Activated CD8-positive, alpha-beta memory T cell treated with anti-CD3 and anti-CD28 coated beads, Interleukin-2, amount 50 U/mL, for 4 hours (primary cell): ENCODE data around the gene SMC5.
"Not testable (repeated sequence)": the region's sequence is repeated elsewhere in the genome, so short reads cannot be mapped to it uniquely, and the experiment has no call there.

Source experiments
- DNase-seq: peaks from one replicate; pipeline ENCODE4 v3.0.0-alpha.2; 2020

SMC5 gene

DNA sequence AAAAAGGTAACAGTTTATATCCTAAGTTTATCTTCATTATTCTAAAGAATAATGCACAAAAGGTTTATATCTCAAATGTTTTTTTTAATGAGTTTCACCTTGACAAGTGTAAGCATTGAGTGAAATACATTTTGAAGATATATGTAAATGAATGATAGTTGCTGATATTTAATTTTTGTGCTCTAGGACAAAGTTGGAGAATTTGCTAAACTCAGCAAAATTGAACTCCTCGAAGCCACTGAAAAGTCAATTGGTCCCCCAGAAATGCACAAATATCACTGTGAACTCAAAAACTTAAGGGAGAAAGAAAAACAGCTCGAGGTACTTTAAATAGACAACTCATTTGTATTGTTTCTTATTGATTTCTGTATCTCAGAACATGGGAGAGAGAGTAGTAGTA is 19.5 kb downstream of the SMC5 start:
- DNase-seq = no peak

DNA sequence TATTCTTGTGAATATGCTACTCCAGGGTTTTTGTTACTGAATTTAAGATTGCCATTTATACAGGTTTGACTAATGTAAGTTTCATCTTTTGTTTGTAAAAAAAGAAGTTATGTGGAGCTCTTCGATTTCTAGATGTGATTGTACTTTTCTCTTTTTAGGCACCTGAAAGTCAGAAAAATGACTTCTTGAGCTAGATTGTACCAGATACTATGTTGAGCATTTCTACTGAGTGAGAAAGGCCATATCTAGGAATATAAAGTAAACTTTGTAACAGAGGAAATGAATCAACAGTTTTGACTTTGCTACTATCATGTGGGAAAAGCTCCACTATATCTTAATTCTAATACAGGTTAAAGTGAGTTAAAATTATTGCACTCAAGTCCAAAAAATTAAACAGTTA is 25.1 kb downstream of the SMC5 start:
- DNase-seq = no peak

DNA sequence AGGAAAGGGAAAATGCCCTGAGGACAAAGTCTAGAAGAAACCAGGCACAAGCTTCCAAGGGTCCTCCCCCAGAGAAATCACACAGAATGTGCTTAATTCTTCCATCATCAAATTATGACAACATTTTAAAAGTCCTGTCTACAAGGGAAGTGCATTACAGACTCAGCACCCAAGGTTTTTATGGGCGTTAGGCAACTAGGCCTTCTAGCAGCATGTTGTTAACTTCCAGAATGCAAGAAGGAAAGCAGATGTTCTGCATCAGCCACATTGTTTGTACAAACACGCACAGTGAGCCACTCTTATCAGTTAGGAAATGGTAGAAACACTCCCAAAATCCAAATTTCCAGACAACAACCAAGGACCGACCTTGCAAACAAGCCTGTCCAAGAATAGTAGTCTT is 26.5 kb downstream of the SMC5 start:
- DNase-seq = no peak

DNA sequence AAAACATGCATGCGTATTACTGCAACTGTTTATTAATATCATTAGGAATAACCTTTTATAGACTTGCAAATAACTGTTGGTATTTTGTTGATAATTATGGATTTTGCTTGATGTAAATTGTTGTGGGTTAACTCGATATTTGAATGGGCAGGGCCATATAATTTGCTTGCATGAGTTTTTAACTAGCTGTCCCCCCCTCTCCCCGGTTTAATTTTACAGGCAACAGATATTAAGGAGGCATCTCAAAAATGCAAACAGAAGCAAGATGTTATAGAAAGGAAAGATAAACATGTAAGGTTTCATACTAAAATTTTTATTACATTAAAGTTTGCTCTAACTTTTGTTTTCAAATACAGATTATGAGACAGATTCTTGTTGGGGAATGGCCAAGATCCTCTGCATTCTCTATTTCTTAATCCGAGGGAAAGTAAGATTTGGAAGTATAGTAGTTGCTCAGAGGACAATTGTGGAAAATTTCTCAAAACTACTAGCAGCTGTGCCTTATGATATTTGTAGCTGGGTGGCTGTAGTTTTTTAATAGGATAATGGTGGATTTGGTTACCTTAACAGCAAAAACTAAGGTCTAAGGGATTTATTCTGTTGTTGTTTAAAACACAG is 27.3 kb downstream of the SMC5 start:
- DNase-seq = no peak

DNA sequence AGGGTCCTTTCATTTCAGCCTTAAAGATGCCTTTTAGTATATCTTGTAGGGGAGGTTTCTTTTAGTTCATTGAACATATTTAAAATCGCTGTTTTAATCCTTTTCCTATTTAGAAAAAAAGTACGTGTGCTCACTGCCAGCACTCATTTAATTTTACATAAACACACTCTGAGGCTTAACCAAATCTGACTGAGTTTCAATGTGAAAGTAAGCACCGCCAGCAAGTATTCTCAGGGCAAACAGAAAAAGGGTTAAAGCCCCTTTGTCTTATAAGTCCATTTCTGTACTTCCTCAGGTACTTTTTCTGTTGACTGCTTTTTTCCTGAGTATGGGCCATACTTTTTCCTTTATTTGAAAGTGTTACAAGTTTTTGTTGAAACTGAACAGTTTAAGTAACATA is 31.8 kb downstream of the SMC5 start:
- DNase-seq = no peak

DNA sequence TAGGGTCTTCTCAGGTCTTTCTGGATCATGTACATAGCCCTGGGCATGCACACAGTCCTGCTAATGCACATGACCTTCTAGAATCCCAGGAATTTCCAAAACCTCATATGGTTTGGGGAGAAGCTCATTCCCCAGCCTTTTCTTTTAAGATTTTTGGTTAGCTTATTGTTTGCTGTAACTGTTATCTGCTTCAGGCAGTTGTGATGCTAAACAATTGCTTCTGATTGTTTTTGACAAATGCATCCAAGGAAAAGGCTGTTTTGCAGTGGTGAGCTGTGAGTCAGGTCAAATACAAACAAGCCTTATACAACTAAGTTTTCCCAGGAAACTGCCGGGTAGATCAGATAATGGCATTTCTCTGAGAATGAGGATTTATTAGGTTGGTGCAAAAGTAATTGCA is 32.7 kb downstream of the SMC5 start:
- DNase-seq = no peak

DNA sequence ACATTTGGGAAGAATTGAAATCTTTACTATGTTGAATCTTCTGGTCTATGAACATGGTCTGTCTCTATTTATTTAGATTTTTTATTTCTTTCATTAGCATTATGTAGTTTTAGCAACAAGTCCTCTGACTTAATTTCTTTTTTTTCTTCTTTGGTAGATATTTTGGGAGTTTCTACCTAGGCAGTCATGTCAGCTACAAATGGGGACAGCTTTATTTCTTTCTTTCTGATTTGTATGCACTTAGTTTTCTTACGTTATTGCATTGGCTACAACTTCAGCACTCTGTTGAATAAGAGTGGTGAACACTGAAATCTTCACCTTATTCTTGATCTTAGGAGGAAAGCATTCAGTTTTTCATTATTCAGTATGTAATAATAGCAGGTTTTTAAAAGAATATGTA is 33.5 kb downstream of the SMC5 start:
- DNase-seq = no peak

DNA sequence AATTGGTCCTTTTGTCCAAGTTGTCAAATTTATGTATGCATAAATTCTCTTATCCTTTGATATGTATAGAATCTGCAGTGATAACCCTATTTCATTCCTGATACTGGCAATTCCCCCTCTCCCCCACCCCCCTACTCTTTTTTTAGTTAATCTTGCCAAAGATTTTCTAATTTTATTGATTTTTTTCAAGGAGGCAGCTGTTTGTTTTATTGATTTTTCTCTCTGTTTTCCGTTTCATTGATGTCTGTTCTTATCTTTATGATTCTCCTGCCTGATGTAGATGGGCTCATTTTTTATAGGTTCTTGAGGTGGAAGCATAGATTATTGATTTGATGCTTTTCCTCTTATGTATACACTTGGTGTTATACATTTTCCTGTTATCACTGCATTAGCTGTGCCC is 34.4 kb downstream of the SMC5 start:
- DNase-seq = no peak

DNA sequence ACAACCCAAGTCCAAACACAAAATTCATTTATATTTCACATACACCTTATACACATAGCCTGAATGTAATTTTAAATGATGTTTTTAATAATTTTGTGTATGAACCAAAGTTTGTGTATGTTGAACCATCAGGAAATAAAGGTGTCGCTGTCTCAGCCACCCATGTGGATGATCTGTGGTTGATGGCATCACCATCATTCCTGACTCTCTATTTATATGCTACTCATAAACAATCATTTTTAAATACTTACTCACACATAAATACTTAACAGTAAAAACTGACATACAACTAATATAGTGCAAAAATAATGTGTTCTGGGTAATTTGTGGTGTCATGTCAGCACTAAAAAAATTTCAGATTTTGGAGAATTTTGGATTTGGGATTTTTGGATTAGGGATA is 38.4 kb downstream of the SMC5 start:
- no peak for DNase-seq

DNA sequence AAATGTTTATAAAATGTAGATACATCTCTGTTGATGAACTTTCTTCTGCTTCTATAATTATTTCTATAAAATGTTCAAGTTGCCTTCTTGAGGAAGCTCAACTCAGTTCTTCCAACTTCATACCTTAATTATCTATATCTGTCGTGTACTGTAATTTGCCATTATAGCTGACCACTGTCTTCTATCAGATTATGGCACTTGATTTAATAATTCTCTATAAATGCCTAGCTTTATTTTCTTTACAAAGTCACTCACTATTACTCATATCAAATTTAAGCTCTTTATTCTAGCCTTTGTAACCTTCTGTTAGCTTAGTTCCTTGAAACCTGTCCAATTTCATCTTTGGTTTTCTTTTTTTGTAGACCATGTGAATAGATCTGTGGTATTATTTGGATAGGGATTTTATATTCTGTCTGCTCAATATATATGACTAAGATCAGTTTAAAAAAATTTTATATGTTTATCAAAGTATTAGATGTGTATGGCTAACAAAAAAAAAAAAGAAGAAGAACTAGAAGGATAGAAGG is 39.5 kb downstream of the SMC5 start:
- no peak for DNase-seq

DNA sequence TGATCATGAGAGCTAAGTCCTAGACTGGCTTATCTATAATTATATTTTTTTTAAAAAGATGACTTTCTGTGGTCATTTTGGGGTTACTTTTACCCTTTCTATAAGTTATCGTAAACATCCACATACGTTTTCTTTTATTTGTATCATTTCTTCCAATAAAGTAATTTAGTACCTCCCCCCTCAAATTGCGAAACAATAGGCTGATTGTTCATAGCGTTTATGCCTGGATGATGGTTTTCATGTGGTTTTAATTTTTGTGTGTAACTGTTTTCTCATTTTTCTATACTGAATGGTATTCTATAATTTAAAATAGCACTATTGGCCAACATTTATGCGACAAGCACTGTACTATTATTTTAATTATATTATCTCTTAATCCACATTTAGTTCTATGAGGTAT is 44.5 kb downstream of the SMC5 start:
- DNase-seq = no peak

DNA sequence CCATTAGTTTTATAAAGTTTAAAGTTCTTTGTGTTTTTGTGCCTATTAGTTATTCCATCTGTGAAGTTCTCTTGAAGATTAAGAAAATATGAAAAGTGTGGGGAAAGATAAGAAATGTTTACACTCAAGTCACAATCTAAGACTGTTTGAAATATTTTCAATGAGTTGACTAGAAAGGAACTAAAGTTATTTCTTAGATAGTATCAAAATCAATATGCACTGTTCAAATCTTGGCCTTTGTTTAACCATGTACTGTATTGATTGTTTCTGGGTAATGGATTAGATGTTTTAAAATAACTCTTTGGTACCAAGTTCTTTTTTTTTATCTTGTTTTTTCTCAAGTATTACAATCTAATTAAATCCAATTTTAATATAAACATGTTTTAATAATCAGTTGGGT is 46.0 kb downstream of the SMC5 start:
- no peak for DNase-seq

DNA sequence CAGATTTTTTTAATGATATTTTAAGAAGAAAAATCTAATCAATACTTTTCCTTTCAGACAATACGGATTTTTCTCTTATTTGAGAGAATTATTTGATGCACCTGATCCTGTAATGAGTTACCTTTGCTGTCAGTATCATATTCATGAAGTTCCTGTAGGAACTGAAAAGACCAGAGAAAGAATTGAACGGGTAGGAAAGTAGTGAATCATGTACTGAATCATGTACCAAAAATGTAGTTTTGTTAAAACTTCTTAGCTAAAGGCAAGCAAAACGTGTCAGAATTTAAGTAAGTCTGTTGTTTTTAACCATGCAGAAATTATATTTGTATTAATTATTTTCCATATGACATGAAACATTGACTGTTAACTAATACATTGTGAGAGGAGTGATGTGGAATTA is 56.6 kb downstream of the SMC5 start:
- no peak for DNase-seq

DNA sequence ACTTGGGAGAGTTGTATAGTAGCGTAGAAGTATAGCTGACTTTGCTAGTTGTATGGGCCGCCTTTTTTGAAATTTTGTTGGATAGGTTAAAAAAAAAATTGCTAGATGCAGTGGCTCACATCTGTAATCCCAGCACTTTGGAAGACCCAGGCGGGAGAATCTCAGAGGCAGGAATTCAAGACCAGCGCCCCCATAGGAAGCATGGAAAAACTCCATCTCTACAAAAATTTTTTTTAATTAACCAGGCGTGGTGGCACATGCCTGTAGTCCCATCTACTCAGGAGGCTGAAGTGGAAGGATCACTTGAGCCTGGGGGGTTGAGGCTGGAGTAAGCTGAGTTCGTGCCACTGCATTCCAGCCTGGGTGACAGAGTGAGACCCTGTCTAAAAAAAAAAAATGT is 59.2 kb downstream of the SMC5 start:
- DNase-seq = no peak

DNA sequence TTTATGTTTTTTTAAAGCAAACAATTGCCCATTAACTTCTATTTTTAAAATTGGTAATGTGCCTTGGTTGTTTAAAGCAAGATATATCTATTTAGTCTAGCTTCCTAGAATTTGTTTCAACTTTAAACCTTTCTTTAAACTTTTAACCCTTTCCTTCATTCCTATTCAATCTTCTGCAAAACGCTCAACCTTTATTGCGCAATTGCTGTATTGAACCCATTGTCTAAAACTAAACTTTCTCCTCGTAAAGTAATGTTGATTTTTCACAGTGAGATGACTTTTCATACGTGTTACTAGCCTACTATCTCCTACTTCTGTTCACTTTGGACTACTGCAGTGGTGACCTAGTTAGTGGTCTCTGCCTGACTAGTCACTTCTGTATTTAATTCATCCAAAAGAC is 63.3 kb downstream of the SMC5 start:
- DNase-seq = no peak

DNA sequence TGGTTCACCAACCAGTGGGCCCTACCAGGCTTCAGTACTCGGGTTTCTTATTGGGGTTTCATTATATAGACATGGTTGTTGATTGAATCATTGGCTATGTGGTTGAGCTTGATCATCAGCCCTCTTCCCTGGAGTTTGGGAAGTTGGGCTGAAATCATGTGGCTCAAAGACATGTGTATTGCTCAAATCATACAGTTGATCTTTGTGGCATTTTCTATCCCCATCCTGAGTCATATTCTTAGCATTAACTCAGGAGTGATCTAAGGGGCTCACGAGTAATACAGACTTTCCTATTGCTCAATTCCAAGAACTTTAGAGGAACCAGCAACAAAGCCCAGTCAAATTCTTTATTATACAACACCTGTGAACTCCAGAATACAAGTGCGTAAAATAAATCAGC is 66.2 kb downstream of the SMC5 start:
- DNase-seq = no peak

DNA sequence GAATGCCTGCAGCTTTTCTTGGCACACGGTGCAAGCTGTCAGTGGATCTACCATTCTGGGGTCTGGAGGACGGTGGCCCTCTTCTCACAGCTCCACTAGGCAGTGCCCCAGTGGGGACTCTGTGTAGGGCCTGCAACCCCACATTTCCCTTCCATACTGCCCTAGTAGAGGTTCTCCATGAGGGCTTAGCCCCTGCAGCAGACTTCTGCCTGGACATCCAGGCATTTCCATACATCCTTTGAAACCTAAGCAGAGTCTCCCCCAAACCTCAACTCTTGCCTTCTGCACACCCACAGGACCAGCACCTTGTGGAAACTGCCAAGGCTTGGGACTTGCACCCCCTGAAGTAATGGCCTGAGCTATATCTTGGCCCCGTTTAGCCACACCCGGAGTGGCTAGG is 69.8 kb downstream of the SMC5 start:
- DNase-seq = not testable (repeated sequence)

DNA sequence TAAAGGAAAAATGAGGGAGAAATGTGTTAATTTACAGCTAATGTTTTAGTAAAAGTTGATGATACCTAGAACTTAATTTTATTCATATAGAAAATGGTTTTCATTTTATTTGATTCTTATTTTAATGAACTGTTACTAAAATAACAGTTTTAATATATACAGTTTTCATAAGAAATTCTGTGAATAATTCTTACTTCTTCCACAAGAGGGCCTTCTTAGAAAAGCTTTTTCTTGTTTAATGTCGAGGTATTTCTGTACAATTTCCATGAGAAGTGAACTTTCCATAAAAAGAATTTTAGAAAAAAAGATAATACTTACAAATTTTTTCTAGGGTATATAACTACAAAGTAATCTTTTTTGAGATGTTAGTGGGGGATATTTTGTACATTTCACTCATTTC is 81.8 kb downstream of the SMC5 start:
- DNase-seq = no peak

DNA sequence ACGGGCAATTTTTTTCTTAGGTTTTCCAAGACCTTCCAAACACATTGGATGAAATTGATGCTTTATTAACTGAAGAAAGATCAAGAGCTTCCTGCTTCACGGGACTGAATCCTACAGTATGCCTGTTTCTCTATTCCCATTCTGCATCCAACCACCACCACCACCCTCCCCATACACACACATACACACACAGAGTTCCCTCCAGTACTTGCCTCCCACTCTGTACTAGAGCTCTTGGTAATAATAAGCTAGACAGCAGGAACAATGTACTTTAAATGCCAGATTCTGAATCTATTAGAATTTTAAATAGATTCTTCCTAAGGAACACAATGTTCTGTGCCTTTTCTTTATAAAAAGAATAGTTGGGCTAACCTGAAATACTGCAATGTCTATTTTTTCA is 88.3 kb downstream of the SMC5 start:
- DNase-seq = no peak

DNA sequence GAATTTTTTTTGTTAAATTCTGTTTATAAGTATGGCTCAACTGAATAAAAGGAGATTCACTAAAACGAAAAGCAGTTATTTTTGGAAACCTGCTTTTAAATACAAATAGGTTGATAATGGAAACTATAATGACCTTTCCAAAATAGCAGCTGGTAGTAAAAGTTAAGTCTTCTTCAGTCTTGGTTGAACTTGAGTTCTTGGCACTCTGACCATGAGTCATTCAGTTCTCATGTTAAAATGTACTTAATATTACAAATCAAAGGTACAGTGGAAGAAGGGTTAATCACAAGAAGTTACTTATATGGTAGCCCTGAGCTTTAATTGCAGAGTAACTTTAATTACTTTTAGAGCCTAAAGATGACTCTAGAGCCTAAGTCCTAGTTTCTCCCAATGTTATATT is 93.6 kb downstream of the SMC5 start:
- DNase-seq = no peak

DNA sequence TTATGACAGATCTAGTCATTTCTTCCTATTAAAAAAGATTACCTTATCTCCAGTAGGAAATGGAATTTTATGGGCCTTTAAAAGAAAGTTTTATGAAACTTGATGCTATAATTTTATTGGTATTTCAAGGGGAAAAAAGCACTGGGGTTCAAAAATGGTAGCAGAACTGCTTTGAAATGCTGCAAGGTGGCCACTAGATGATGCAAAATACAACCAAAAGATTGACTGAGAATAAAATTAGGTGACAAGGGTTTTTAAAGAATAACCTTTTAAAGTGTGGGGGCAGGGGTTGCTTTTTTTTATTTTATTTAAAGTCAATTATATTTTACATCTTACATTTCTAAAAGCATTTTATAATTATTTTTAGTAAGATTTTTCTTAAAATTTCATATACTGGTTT is 94.0 kb downstream of the SMC5 start:
- no peak for DNase-seq

DNA sequence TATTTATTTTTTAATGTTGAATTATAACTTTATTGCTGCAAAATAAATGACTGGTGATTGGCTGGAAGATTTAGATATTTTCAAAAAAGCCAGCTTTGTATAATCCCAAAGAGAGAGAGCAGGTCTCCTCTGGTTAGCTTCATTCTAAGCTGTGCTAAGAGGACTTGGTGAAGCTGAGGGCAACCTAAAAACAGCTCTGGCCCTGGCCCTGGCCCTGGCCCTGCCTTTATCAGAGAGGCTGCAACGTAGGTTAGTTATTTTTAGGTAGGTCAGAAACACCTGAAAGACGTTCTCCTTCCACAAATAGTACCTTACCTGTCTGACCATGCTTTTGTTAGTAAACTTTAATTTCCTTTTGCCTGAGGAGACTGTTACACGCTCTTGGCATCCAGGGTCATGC is 97.0 kb downstream of the SMC5 start:
- DNase-seq = no peak

DNA sequence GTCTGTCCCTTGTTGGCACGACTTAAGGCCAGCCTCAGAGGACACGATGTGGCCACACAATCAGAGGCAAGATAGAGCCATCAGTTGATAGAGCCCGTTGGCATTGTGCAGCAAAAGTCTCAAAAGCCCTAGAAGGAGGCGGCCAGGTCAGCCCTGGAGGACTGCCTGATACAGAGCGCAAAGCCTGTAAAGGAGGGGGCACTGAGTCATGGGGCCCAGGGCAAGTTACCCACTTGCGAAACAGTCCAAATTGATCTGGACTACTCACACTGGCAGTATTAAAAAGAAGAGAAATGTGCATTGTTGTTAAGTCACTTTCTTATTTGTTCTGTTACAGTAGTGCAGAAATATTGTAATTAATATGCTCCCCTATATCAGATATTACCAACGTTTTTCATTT is 104.2 kb downstream of the SMC5 start:
- DNase-seq = no peak

DNA sequence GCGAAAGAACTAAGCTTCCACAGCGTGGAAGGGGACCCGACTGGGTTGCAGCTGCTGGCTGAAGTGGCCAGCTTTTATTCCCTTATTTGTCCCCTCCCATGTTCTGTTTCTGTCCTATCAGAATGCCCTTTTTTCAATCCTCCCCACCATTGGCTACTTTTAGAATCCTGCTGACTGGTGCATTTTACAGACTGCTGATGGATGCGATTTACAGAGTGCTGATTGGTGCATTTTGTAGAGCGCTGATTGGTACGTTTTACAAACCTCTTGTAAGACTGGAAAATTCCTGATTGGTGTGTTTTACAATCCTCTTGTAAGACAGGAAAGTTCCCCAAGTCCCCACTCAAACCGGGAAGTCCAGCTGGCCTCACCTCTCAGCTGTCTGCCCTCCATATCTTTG is 105.0 kb downstream of the SMC5 start:
- no peak for DNase-seq

DNA sequence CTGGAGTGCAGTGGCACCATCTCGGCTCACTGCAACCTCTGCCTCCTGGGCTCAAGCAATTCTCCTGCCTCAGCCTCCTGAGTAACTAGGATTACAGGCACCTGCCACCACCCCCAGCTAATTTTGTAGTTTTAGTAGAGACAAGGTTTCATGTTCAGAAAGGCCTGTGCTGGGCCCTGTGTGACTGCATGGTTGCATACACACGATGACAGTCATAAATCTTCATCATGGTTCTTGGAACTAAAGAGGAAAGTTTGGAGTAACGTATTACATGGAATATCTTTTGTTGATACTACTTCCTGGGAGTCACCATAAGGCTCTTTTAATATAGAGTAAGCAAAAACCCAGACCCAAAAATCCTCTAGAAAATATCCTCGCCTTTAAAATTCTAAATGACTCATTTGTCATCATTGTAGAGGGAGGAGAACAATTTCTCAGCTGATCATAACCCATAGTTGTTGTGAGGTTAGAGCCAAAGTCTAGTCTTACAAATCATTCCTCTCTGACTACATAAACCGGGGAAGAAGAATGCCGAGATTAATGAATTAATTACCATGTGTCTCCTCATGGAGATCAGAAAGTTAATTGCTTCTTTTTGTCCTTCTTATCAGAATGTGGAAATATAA is 108.6 kb downstream of the SMC5 start:
- DNase-seq = no peak
